LNCaP clone FGC (cell line): ENCODE data around the gene PDE9A.
A peak's percentile ranks its signal among the peaks of the same experiment; 100 is the strongest.
"Not testable (repeated sequence)": the region's sequence is repeated elsewhere in the genome, so short reads cannot be mapped to it uniquely, and the experiment has no call there.

ENCODE experiments used
- DNase-seq: peaks from one replicate; pipeline ENCODE4 v3.0.0-alpha.2; 2011; ENCODE audit warnings: low read depth
- H3K4me3 ChIP-seq: 2 replicates; pipeline ENCODE4 v1.5.1; 2011; ENCODE audit warnings: mild to moderate bottlenecking, low read depth, low read length, control low read depth
- TF ChIP-seq, protein P1 (sequence below): IDR thresholded peaks from 2 replicates; pipeline ENCODE4 v1.5.1; 2012; ENCODE audit warnings: mild to moderate bottlenecking; ENCODE audit not compliant: control insufficient read depth, insufficient read depth; ENCODE audit errors: extremely low read depth

PDE9A gene

DNA sequence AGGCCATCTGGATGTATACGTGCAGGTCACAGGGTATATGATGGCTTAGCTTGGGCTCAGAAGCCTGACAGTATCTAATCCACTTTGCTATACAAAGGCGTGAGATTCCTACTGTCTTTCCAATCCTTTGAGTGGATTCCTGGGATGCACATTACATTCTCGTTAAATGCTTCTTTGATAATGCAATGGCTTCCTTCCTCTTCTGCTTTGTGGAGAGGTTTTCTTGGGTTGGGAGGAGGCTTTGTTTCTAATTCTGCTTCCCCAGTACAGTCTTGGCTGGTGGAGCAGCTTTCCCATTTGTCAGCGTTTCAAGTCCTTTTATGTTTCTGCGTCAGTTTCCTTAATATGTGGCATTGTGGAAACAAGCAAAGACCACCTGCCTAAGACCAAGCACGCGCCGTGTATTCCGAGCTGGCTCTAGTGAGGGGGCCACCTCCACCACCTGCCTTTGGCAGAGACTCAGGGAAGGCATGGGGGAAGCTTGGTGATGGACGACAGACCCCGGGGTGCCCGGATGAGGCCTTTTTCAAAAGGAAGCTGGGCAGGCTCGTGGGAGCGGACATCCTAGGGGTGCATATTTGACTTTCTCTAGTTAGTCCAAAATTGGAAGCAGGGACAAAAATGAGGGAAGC, 153.2 kb downstream of the PDE9A start:
- no peak for DNase-seq
- no peak overlapping the region for H3K4me3 ChIP-seq
- TF ChIP-seq, protein P1, sequence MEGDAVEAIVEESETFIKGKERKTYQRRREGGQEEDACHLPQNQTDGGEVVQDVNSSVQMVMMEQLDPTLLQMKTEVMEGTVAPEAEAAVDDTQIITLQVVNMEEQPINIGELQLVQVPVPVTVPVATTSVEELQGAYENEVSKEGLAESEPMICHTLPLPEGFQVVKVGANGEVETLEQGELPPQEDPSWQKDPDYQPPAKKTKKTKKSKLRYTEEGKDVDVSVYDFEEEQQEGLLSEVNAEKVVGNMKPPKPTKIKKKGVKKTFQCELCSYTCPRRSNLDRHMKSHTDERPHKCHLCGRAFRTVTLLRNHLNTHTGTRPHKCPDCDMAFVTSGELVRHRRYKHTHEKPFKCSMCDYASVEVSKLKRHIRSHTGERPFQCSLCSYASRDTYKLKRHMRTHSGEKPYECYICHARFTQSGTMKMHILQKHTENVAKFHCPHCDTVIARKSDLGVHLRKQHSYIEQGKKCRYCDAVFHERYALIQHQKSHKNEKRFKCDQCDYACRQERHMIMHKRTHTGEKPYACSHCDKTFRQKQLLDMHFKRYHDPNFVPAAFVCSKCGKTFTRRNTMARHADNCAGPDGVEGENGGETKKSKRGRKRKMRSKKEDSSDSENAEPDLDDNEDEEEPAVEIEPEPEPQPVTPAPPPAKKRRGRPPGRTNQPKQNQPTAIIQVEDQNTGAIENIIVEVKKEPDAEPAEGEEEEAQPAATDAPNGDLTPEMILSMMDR, result no peak

DNA sequence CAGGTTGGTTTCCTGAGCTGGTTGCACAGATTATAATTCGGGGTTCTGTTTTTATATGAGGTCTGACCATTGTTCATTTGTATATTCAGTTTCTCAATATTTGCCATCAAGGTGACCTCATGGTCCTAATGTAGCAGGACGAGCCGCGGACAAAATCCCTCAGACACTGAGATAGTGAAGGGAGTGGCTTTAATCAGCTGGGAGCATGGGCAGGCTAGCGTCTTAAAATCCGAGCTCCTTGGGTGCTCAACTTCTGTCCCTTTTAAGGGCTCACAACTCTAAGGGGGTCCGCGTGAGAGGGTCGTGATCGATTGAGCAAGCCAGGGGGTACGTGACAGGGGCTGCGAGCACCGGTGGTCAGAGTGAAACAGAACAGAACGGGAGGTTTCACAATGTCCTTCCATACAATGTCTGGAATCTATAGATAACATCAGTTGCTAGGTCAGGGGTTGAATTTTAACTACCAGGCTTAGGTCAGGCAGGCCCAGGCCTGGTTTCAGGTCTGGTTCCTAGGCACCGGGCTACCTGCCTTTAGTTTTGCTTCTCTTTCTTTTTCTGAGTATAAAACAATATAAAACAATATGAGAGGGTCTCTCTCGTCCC, 154.0 kb downstream of the PDE9A start:
- not testable (repeated sequence) for H3K4me3 ChIP-seq, DNase-seq

DNA sequence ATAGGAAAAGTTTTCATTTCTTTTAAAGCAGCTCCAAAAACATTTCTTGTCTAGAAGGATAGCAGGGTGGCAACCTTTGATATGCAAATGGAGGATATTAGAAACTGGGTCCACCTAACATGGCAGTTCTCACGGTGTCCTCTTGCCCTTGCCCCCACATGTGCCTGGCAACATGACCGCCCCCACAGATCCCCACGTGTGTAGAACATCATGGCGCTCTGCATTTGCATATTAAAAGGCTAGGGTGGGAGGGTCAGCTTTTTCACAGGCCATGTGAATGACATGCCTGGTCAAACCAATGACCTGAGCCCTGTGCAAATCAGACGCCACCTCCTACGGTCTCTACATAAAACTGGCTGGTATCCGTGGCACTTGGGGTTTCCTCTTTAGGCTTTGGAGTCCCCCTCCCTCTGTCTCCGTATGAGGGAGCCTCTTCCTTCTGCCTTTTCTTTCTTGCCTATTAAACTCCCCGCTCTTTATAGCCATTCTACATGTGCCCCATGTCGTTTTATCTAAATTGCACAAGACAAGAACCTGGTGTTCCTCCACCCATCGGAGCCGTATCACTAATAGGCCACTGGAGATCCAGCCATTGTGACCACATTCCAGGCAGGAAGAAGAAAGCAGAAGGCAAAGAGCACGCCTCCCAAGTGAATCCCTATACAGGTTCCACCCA, 154.7 kb downstream of the PDE9A start:
- TF ChIP-seq, protein P1, result no peak
- DNase-seq, result no peak
- no peak overlapping the region for H3K4me3 ChIP-seq

DNA sequence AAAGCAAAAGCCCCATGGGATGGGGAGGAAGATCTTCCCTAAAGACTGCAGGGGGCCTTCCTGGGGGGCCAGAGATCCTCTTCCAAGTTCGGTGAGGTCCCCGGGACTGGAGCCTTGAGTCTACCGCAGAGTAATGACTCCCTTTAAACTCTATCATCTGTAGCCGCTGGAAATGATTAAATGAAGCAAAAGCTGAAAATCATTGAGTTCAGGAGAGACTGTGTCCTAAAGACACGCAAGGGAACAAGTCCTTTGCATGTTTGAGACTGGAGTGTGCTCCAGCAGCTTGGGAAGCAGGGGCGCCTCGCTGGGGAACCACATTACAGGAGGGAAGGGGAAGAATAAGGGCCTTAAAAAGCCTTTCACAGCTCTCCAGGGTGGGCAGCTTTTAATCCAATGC, 155.8 kb downstream of the PDE9A start:
- DNase-seq, result no peak
- TF ChIP-seq, protein P1, result no peak
- H3K4me3 ChIP-seq, result no peak overlapping the region

DNA sequence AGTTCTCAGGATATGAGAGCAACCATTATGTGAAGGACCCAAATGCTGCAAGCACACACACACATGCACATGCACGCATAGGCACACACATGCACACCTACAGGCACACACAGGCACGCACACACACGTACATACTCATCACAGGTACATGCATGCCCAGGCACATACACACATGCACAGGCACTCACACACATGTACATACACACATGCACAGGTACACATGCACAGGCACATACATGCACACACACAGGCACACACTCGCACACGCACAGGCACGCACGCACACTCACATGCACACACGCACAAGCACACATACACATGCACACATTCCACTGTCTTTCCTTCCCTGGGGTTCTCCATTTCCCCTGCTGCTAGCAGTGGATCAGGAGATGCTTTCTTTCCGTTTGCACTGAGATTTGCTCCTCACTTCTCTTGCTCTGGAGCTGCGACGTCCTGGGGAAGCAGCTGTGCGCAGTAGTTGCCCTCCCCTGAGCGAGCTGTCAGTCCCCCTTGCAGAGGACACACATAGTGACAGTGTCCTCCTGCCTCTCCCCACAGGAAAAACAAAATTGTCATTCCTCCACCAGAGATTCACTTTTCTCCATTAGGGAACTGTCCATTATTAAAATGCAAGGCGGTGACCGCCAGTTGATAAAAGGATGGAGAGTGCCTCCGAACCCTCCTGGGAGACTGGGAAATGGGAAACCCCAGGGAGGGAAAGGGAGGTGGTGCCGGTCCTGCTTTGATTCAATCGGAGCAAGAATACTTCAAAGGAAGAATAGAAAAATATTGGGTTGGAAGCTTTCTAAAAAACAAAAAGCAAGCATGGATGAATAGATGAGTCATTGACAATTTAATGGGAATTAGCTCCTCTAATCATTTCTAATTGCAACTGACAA, 156.4 kb downstream of the PDE9A start:
- no peak for DNase-seq
- TF ChIP-seq, protein P1, result no peak
- no peak overlapping the region for H3K4me3 ChIP-seq

DNA sequence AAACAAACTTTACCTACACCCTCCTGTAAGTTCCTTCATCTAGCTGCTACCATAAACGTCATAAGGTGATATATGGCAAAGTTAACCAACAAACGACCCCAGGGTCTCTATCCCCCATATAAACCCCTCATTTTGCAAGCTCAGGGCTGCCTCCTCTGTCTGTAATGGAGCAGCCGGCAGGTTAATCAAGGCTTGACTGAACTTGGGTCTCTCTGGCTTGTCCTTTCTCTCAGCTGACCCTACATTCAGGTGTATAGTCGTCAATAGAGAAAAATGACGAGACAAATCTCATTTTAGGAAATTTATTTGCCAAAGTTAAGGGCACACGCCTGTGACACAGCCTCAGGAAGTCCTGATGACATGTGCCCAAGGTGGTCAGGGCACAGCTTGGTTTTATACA, 158.5 kb downstream of the PDE9A start:
- TF ChIP-seq, protein P1, result no peak
- no peak overlapping the region for H3K4me3 ChIP-seq
- DNase-seq, result no peak

DNA sequence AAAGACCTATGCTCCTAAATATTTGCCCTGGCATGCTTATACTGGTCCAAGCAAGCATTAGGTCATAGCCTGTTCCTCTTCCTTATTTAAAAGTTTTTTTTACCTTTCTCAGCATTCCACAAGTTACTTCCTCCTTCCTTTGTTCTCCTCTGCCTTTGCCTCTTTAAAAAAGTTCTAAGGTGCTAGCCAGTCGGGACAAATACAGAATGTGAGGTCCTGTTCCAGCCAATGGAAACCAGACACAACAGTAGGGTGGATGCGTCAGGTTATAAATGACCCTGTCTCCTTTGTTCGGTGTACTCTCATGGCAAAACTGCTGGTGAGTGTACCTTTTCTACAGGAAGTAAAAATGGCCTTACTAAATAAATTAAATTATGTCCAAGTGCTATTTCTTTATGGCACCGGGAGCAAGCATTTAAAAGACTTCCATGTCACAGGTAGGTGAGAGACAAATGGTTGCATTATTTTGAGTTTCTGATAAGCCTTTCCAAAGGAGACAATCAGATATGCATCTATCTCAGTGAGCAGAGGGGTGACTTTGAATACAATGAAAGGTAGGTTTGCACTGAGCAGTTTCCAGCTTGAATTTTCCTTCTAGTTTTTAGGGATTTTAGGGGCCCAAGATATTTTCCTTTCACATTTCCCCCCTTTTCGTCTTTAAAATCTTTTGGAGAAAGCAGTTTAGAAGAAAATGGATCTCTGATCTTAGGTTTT, 159.3 kb downstream of the PDE9A start:
- peak overlapping the region; percentile 44 for H3K4me3 ChIP-seq
- DNase-seq, result peak; percentile 79
